H9 (cell line): ENCODE results near the gene GABPB2. TPM values are rescaled to one million over a fixed set of nuclear protein-coding genes. Genes with fewer than 3 reads are reported as not detected.

Source experiments
- DNase-seq: peaks from one replicate; pipeline ENCODE4 v3.0.0-alpha.2; 2017
- H2AFZ ChIP-seq: one replicate; pipeline ENCODE4 v1.6.1; 2013; ENCODE audit warnings: mild to moderate bottlenecking, low read length, control low read depth, moderate library complexity
- H2AK5ac ChIP-seq: 2 replicates; pipeline ENCODE4 v1.6.1; 2013; ENCODE audit warnings: low read length, control low read depth, mixed read lengths; ENCODE audit not compliant: insufficient read length
- H2BK120ac ChIP-seq: one replicate; pipeline ENCODE4 v1.6.1; 2013; ENCODE audit warnings: low read depth, mild to moderate bottlenecking, low read length, control low read depth, inconsistent platforms; ENCODE audit not compliant: poor library complexity, severe bottlenecking
- H2BK12ac ChIP-seq: 2 replicates; pipeline ENCODE4 v1.6.1; 2013; ENCODE audit warnings: low read length, control low read depth, mixed read lengths, low read depth; ENCODE audit not compliant: insufficient read length
- H2BK15ac ChIP-seq: 2 replicates; pipeline ENCODE4 v1.6.1; 2013; ENCODE audit warnings: low read depth, low read length, control low read depth
- H2BK20ac ChIP-seq: one replicate; pipeline ENCODE4 v1.6.1; 2013; ENCODE audit warnings: low read depth, mild to moderate bottlenecking, low read length, control low read depth, inconsistent platforms; ENCODE audit not compliant: poor library complexity, severe bottlenecking
- H2BK5ac ChIP-seq: 2 replicates; pipeline ENCODE4 v1.6.1; 2013; ENCODE audit warnings: low read length, control low read depth, mixed read lengths; ENCODE audit not compliant: insufficient read length
- H3K14ac ChIP-seq: 2 replicates; pipeline ENCODE4 v1.6.1; 2013; ENCODE audit warnings: low read length, control low read depth; ENCODE audit not compliant: insufficient read depth
- H3K18ac ChIP-seq: 2 replicates; pipeline ENCODE4 v1.6.1; 2013; ENCODE audit warnings: low read depth, mild to moderate bottlenecking, mixed read lengths, low read length, control low read depth; ENCODE audit not compliant: insufficient read length
- H3K23ac ChIP-seq: 2 replicates; pipeline ENCODE4 v1.6.1; 2013; ENCODE audit warnings: low read length, control low read depth, mixed read lengths, low read depth; ENCODE audit not compliant: insufficient read length
- H3K23me2 ChIP-seq: 2 replicates; pipeline ENCODE4 v1.6.1; 2013; ENCODE audit warnings: low read depth, mild to moderate bottlenecking, mixed read lengths, low read length, control low read depth; ENCODE audit not compliant: insufficient read length, poor library complexity, severe bottlenecking
- H3K27ac ChIP-seq: 2 replicates; pipeline ENCODE4 v1.5.1; 2013; ENCODE audit warnings: low read length, control low read depth, mixed read lengths, low read depth; ENCODE audit not compliant: insufficient read length
- H3K27me3 ChIP-seq: 2 replicates; pipeline ENCODE4 v1.6.1; 2013; ENCODE audit warnings: low read length, control low read depth, inconsistent platforms; ENCODE audit not compliant: insufficient read depth
- H3K4ac ChIP-seq: 2 replicates; pipeline ENCODE4 v1.6.1; 2013; ENCODE audit warnings: low read depth, mild to moderate bottlenecking, control low read depth, inconsistent platforms, low read length, moderate library complexity
- H3K4me1 ChIP-seq: 2 replicates; pipeline ENCODE4 v1.6.1; 2013; ENCODE audit warnings: low read length, control low read depth, inconsistent platforms; ENCODE audit not compliant: insufficient read depth
- H3K4me2 ChIP-seq: 2 replicates; pipeline ENCODE4 v1.6.1; 2013; ENCODE audit warnings: low read length, control low read depth, mixed read lengths; ENCODE audit not compliant: insufficient read length, insufficient read depth
- H3K56ac ChIP-seq: 2 replicates; pipeline ENCODE4 v1.6.1; 2013; ENCODE audit warnings: low read depth, mild to moderate bottlenecking, mixed read lengths, low read length, control low read depth; ENCODE audit not compliant: insufficient read length
- H3K79me1 ChIP-seq: 2 replicates; pipeline ENCODE4 v1.6.1; 2013; ENCODE audit warnings: low read depth, mild to moderate bottlenecking, moderate library complexity, low read length, control low read depth, inconsistent platforms; ENCODE audit not compliant: insufficient read depth, poor library complexity, severe bottlenecking
- H3K79me2 ChIP-seq: 2 replicates; pipeline ENCODE4 v1.6.1; 2013; ENCODE audit warnings: low read length, control low read depth, inconsistent platforms; ENCODE audit not compliant: insufficient read depth
- H3K9ac ChIP-seq: 2 replicates; pipeline ENCODE4 v1.6.1; 2013; ENCODE audit warnings: low read length, control low read depth, mixed read lengths; ENCODE audit not compliant: insufficient read length; ENCODE audit errors: extremely low read depth
- H3K9me3 ChIP-seq: one replicate; pipeline ENCODE4 v1.6.1; 2013; ENCODE audit warnings: low read depth, low read length, inconsistent platforms; ENCODE audit not compliant: control insufficient read depth
- H3T11ph ChIP-seq: one replicate; pipeline ENCODE4 v1.6.1; 2013; ENCODE audit warnings: mild to moderate bottlenecking, low read length, control low read depth, inconsistent platforms
- H4K20me1 ChIP-seq: one replicate; pipeline ENCODE4 v1.6.1; 2013; ENCODE audit not compliant: control insufficient read depth, insufficient read length, insufficient read depth
- H4K5ac ChIP-seq: 2 replicates; pipeline ENCODE4 v1.6.1; 2013; ENCODE audit warnings: low read depth, mild to moderate bottlenecking, mixed read lengths, low read length, control low read depth; ENCODE audit not compliant: insufficient read length
- H4K8ac ChIP-seq: replicated peaks from 2 replicates; pipeline ENCODE4 v1.6.1; 2013; ENCODE audit warnings: low read length, control low read depth, mixed read lengths, low read depth; ENCODE audit not compliant: insufficient read length
- H4K91ac ChIP-seq: 2 replicates; pipeline ENCODE4 v1.6.1; 2013; ENCODE audit warnings: low read depth, mild to moderate bottlenecking, moderate library complexity, mixed read lengths, low read length, control low read depth; ENCODE audit not compliant: insufficient read length
- H3K27ac Mint-ChIP-seq, 3 experiments: 2 replicates in 2 of 3; 3 replicates in 1 of 3; pipeline ENCODE4 v1.8.0; 2020 to 2021; ENCODE audit warnings: mixed read lengths in 3 of 3, mild to moderate bottlenecking in 1 of 3, moderate library complexity in 1 of 3
- H3K27me3 Mint-ChIP-seq: 2 replicates; pipeline ENCODE4 v1.8.0; 2021; ENCODE audit warnings: low read depth, mild to moderate bottlenecking, moderate library complexity, mixed read lengths
- H3K36me3 Mint-ChIP-seq, 3 experiments: 2 replicates in 2 of 3; 3 replicates in 1 of 3; pipeline ENCODE4 v1.8.0; 2020 to 2021; ENCODE audit warnings: low read depth in 3 of 3, mixed read lengths in 3 of 3; ENCODE audit not compliant: insufficient read depth in 1 of 3
- H3K4me1 Mint-ChIP-seq, 2 experiments: 2 replicates each; pipeline ENCODE4 v1.8.0; 2020; ENCODE audit warnings: mixed read lengths in 2 of 2
- H3K4me3 Mint-ChIP-seq, 2 experiments: 2 replicates in 1 of 2; 3 replicates in 1 of 2; pipeline ENCODE4 v1.8.0; 2020 to 2021; ENCODE audit warnings: mild to moderate bottlenecking in 2 of 2, mixed read lengths in 2 of 2, moderate library complexity in 1 of 2
- H3K9me3 Mint-ChIP-seq, 2 experiments: 2 replicates in 1 of 2; 3 replicates in 1 of 2; pipeline ENCODE4 v1.8.0; 2020; ENCODE audit warnings: mild to moderate bottlenecking in 2 of 2, mixed read lengths in 2 of 2, moderate library complexity in 1 of 2
- WGBS: extraction: QIAGEN DNeasy Blood & Tissue Kit; methylation state at CpG from one replicate; pipeline ENCODE4 v1.1.7; 2013; ENCODE audit warnings: missing lambda C conversion rate, low lambda C conversion rate, mixed read lengths; ENCODE audit not compliant: insufficient read length; ENCODE audit errors: extremely low coverage; 5-methylcytosine and 5-hydroxymethylcytosine counted together
- total RNA-seq: library from RNA; stranded (reverse); gene quantifications from 2 replicates; pipeline ENCODE4 v1.2.1, GENCODE V29; 2021
- TF ChIP-seq, protein P1 (sequence below): fragments of 200-600 bp; sonication (generic); conservative IDR thresholded peaks from 3 replicates; pipeline ENCODE4 v1.8.0; 2021; ENCODE audit warnings: antibody characterized with exemption, mild to moderate bottlenecking

The GABPB2 gene
- total RNA-seq, 1 experiment from 2014 or later: 4.1 TPM

DNA sequence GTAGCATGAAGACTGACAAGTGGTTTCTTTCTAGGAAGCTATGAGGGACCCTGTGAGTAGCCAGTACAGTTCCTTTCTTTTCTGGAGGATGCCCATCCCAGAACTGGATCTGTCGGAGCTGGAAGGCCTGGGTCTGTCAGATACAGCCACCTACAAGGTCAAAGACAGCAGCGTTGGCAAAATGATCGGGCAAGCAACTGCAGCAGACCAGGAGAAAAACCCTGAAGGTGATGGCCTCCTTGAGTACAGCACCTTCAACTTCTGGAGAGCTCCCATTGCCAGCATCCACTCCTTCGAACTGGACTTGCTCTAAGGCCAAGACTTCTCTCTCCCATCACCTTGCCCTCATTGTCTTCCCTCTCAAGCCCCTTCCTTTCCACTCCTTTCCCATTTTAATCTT lies 3.4 kb upstream of the GABPB2 start:
- Mint-ChIP-seq H3K4me1 (peaks cover 23% of the 10 kb centered on the region in 2 experiments), H3K4me3 (no peak overlapping the region)
- no peak overlapping the region for H2AFZ ChIP-seq

More for the DNA sequence above, 3.4 kb upstream of the GABPB2 start:
- H4K20me1 ChIP-seq: no peaks in the 10 kb centered on the region
- H3K4ac ChIP-seq: no peak overlapping the region
- H3K79me2 ChIP-seq: peaks cover 10% of the 10 kb centered on the region; the same call in 1 of the 2 replicates
- no CpG with 5 or more reads among the region's 4 CpGs for WGBS
- no peak overlapping the region for H4K8ac ChIP-seq
- H2BK20ac ChIP-seq: no peak overlapping the region
- H3K14ac ChIP-seq: no peak overlapping the region
- H2BK15ac ChIP-seq: no peak overlapping the region
- H2AK5ac ChIP-seq: no peak overlapping the region
- Mint-ChIP-seq H3K9me3 (no peaks in the 10 kb centered on the region), H3K27ac (peak overlapping the region in 2 of 3 experiments; percentile 47 to 52; a peak in 1 of 7 replicates), H3K27me3 (no peaks in the 10 kb centered on the region), H3K36me3 (peaks cover 15 to 26% (median 25%) of the 10 kb centered on the region in 3 experiments; a peak in 6 of 7 replicates)
- TF ChIP-seq, protein P1, sequence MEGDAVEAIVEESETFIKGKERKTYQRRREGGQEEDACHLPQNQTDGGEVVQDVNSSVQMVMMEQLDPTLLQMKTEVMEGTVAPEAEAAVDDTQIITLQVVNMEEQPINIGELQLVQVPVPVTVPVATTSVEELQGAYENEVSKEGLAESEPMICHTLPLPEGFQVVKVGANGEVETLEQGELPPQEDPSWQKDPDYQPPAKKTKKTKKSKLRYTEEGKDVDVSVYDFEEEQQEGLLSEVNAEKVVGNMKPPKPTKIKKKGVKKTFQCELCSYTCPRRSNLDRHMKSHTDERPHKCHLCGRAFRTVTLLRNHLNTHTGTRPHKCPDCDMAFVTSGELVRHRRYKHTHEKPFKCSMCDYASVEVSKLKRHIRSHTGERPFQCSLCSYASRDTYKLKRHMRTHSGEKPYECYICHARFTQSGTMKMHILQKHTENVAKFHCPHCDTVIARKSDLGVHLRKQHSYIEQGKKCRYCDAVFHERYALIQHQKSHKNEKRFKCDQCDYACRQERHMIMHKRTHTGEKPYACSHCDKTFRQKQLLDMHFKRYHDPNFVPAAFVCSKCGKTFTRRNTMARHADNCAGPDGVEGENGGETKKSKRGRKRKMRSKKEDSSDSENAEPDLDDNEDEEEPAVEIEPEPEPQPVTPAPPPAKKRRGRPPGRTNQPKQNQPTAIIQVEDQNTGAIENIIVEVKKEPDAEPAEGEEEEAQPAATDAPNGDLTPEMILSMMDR: no peak
- no peak overlapping the region for H2BK120ac ChIP-seq
- no peaks in the 10 kb centered on the region for H3K23me2 ChIP-seq
- H4K91ac ChIP-seq: no peak overlapping the region
- H2BK5ac ChIP-seq: no peak overlapping the region
- DNase-seq: no peak
- no peak overlapping the region for H3K4me2 ChIP-seq
- H3K23ac ChIP-seq: no peak overlapping the region
- H3K27ac ChIP-seq: no peak overlapping the region
- H3K79me1 ChIP-seq: no peaks in the 10 kb centered on the region
- no peaks in the 10 kb centered on the region for H3K27me3 ChIP-seq
- no peak overlapping the region for H3K18ac ChIP-seq
- H3T11ph ChIP-seq: no peak overlapping the region
- H3K56ac ChIP-seq: no peak overlapping the region
- H3K9ac ChIP-seq: no peak overlapping the region
- no peak overlapping the region for H2BK12ac ChIP-seq
- no peaks in the 10 kb centered on the region for H3K9me3 ChIP-seq
- H4K5ac ChIP-seq: no peak overlapping the region
- no peaks in the 10 kb centered on the region for H3K4me1 ChIP-seq
